Natural killer cell (primary cell): Measurements from ENCODE around the gene LRRC17. TPM values are rescaled to one million over a fixed set of nuclear protein-coding genes. Genes with fewer than 3 reads are reported as not detected.

Experiments
- ATAC-seq, 3 donors: fragments of 150-1000 bp in 2 of 3; fragments of 200-7000 bp in 1 of 3; cut with Tn5 transposase; 1 replicate in 1 of 3; 2 replicates in 2 of 3; pipeline ENCODE4 v1.10.0; 2021; ENCODE audit warnings: mild to moderate bottlenecking in 2 of 3, moderate library complexity in 2 of 3
- DNase-seq, 2 donors: peaks; one replicate each; pipeline versions ENCODE4 v3.0.0 to v3.0.0-alpha.2; 2013 to 2021; ENCODE audit warnings: mixed read lengths in 1 of 2
- H3K27ac ChIP-seq: one replicate; pipeline ENCODE4 v1.5.1; 2013; ENCODE audit warnings: mild to moderate bottlenecking, low read length
- H3K27me3 ChIP-seq: one replicate; pipeline ENCODE4 v1.6.1; 2013; ENCODE audit warnings: low read length; ENCODE audit not compliant: control insufficient read depth, insufficient read depth
- H3K36me3 ChIP-seq: one replicate; pipeline ENCODE4 v1.6.1; 2013; ENCODE audit warnings: low read length; ENCODE audit not compliant: control insufficient read depth, insufficient read depth
- H3K4me1 ChIP-seq: one replicate; pipeline ENCODE4 v1.6.1; 2013; ENCODE audit warnings: low read length; ENCODE audit not compliant: control insufficient read depth, insufficient read depth
- H3K4me3 ChIP-seq: one replicate; pipeline ENCODE4 v1.5.1; 2013; ENCODE audit warnings: low read length
- H3K9me3 ChIP-seq: one replicate; pipeline ENCODE4 v1.6.1; 2013; ENCODE audit warnings: low read length; ENCODE audit not compliant: control insufficient read depth, insufficient read depth
- H3K27ac Mint-ChIP-seq, 2 donors: one replicate each; pipeline ENCODE4 v1.8.0; 2022; ENCODE audit warnings: mild to moderate bottlenecking in 2 of 2, mixed read lengths in 2 of 2, moderate library complexity in 1 of 2
- H3K27me3 Mint-ChIP-seq, 2 donors: one replicate each; pipeline ENCODE4 v1.8.0; 2022; ENCODE audit warnings: low read depth in 2 of 2, mixed read lengths in 2 of 2
- H3K36me3 Mint-ChIP-seq: one replicate; pipeline ENCODE4 v1.8.0; 2022; ENCODE audit warnings: mixed read lengths
- H3K4me1 Mint-ChIP-seq, 2 donors: one replicate each; pipeline ENCODE4 v1.8.0; 2022; ENCODE audit warnings: mixed read lengths in 2 of 2
- H3K4me3 Mint-ChIP-seq: one replicate; pipeline ENCODE4 v1.8.0; 2022; ENCODE audit warnings: mild to moderate bottlenecking, moderate library complexity, mixed read lengths
- H3K9me3 Mint-ChIP-seq, 2 donors: one replicate each; pipeline ENCODE4 v1.8.0; 2022; ENCODE audit warnings: mixed read lengths in 2 of 2
- CTCF ChIP-seq: fragments of 200-600 bp; IDR thresholded peaks from one replicate; pipeline ENCODE4 v1.8.0; 2022; ENCODE audit warnings: antibody characterized with exemption
- WGBS: methylation state at CpG from one replicate; pipeline ENCODE4 v1.1.7; 2013; ENCODE audit warnings: missing lambda C conversion rate; ENCODE audit not compliant: insufficient coverage; 5-methylcytosine and 5-hydroxymethylcytosine counted together
- intact Hi-C: fragments of 100-400 bp; cut with micrococcal nuclease; formaldehyde crosslinking; loops from one replicate; pipeline ENCODE4 v1.14.2; 2022
- total RNA-seq, 4 donors: library from RNA; stranded (reverse); fragments of 120-200 nt in 1 of 4; gene quantifications; one replicate each; pipeline versions ENCODE4 v1.2.3 to v1.2.4, GENCODE V29; 2013 to 2022

The LRRC17 gene
- total RNA-seq, 3 donors from 2014 or later (not counting 1 experiment from before 2014, with no cell fraction given) = 0.63 TPM; not detected in 2

GRCh38 chr7:102908676-102909075, 4.1 kb upstream of the LRRC17 start:
- Mint-ChIP-seq H3K36me3 (no peaks in the 10 kb centered on the region), H3K4me3 (no peak overlapping the region), H3K27me3 (peaks cover 0 to 60% of the 10 kb centered on the region in 2 donors), H3K9me3 (peaks cover 3 to 4% of the 10 kb centered on the region in 2 donors), H3K4me1 (no peaks in the 10 kb centered on the region), H3K27ac (no peak overlapping the region)
- Histone ChIP-seq H3K36me3 (no peaks in the 10 kb centered on the region), H3K27me3 (no peaks in the 10 kb centered on the region), H3K27ac (no peak overlapping the region), H3K9me3 (no peaks in the 10 kb centered on the region), H3K4me3 (no peak overlapping the region), H3K4me1 (no peaks in the 10 kb centered on the region)
- TF ChIP-seq CTCF = no peak
- ATAC-seq (no peak), DNase-seq (no peak)
- intact Hi-C loops = no loop called here

DNA sequence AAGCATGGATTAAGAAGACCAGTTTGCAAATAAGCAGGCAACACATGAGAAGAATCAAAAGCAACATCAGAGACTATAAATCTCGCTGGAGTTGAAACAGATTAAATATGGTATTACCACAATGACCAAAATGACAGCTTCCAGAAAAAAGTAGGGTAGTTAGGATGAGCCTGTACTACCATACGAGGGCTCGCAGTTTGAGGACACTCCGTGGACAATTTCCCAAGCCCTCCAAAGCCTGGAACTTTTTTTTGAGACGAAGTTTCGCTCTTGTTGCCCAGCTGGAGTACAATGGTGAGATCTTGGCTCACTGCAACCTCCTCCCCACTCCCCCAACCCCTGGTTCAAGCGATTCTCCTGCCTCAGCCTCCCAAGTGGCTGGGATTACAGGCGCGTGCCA, 1.0 kb downstream of the LRRC17 start:
- ATAC-seq = no peak

GRCh38 chr7:102914585-102914984, 1.8 kb downstream of the LRRC17 start:
- Mint-ChIP-seq H3K4me3 (no peak overlapping the region), H3K27ac (no peak overlapping the region), H3K9me3 (no peaks in the 10 kb centered on the region), H3K4me1 (no peaks in the 10 kb centered on the region), H3K27me3 (peaks cover 0 to 37% of the 10 kb centered on the region in 2 donors), H3K36me3 (no peaks in the 10 kb centered on the region)
- intact Hi-C loops = no loop called here
- no peaks in the 10 kb centered on the region for H3K4me1 ChIP-seq
- whole genome bisulfite sequencing = 93% methylated on average over 8 of the region's 8 CpGs
- no peaks in the 10 kb centered on the region for H3K27me3 ChIP-seq
- no peaks in the 10 kb centered on the region for H3K36me3 ChIP-seq
- TF ChIP-seq CTCF = no peak
- no peaks in the 10 kb centered on the region for H3K9me3 ChIP-seq
- DNase-seq (no peak), ATAC-seq (no peak)
- H3K4me3 ChIP-seq = no peak overlapping the region
- no peak overlapping the region for H3K27ac ChIP-seq

More for the DNA sequence above, 1.0 kb downstream of the LRRC17 start:
- no peak overlapping the region for H3K27ac ChIP-seq
- Mint-ChIP-seq H3K27ac (no peak overlapping the region), H3K4me1 (no peaks in the 10 kb centered on the region), H3K27me3 (peaks cover 0 to 37% of the 10 kb centered on the region in 2 donors), H3K36me3 (no peaks in the 10 kb centered on the region), H3K4me3 (no peak overlapping the region), H3K9me3 (no peaks in the 10 kb centered on the region)
- TF ChIP-seq CTCF = no peak
- H3K4me1 ChIP-seq = no peaks in the 10 kb centered on the region
- intact Hi-C loops = no loop called here
- no peak overlapping the region for H3K4me3 ChIP-seq
- no peak for DNase-seq
- no peaks in the 10 kb centered on the region for H3K36me3 ChIP-seq
- no peaks in the 10 kb centered on the region for H3K27me3 ChIP-seq
- no peaks in the 10 kb centered on the region for H3K9me3 ChIP-seq
- 98% methylated on average over 9 of the region's 9 CpGs for WGBS

DNA sequence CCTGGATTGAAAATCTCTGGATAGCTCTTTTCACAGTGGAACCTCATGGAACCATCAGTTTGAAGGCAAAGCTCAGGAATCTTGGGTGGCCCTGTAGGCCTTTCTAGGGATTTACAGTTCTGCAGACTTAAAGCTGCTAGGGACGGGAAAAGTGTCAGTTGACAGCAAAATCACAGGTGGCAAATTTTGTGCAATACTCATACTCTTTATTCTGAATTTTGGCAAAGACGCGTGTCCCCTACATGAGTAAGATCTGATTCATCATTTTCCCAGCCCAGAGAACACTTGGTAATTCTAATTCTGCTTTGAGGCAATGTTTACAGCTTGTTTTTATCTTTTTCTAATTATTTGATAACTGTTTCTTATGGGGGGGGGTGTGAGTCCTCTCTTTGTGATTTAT, 3.6 kb downstream of the LRRC17 start:
- Mint-ChIP-seq H3K27ac (no peak overlapping the region), H3K4me3 (no peak overlapping the region), H3K27me3 (peaks cover 0 to 22% of the 10 kb centered on the region in 2 donors), H3K4me1 (no peaks in the 10 kb centered on the region), H3K9me3 (no peaks in the 10 kb centered on the region), H3K36me3 (no peaks in the 10 kb centered on the region)
- no peaks in the 10 kb centered on the region for H3K27me3 ChIP-seq
- DNase-seq (no peak), ATAC-seq (no peak)
- TF ChIP-seq CTCF = no peak
- H3K36me3 ChIP-seq = no peaks in the 10 kb centered on the region
- WGBS = 100% methylated on average over 3 of the region's 3 CpGs
- no peak overlapping the region for H3K27ac ChIP-seq
- H3K4me3 ChIP-seq = no peak overlapping the region
- H3K9me3 ChIP-seq = no peaks in the 10 kb centered on the region
- no peaks in the 10 kb centered on the region for H3K4me1 ChIP-seq
- intact Hi-C loops = no loop called here
